ENCODE data around the gene TAL2.

Gene TAL2

DNA sequence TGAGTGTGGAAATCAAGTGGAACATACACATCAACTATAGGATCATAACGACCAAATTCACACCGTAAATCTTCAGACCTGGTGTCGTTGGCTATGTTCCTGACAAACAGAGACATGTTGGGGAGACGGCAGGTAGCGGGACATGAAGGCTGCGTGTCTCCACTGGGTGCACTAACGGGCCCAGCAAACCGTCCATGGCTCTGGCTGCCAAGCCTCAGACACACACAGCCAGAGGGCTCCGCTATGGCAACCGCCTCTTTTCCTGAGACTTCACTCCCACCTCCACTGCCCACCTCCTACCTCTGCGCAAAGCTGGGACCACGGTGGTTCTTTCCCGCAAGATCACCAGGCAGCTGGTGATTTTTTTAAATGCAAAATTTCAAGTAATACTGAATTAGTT, 48.4 kb downstream of the TAL2 start:
- no peak for DNase-seq
- no peaks in the 10 kb centered on the region for H3K36me3 ChIP-seq (replicated peaks)
- H3K4me3 ChIP-seq (ENCODE audit: low read depth, low read length): no peak overlapping the region
- in situ Hi-C loops (cut with HindIII; ENCODE audit: low pct_ligation_motif_present, low sequenced_read_pairs): no loop called here
- H3K27me3 ChIP-seq (replicated peaks): no peaks in the 10 kb centered on the region
- no peak overlapping the region for H3K27ac ChIP-seq
- TF ChIP-seq CTCF (IDR thresholded peaks at IDR 0.05; ENCODE audit: low read depth, low read length, missing control alignments): no peak

GRCh38 chr9:105711867-105712266, 49.6 kb downstream of the TAL2 start:
- Histone ChIP-seq H3K4me3 (ENCODE audit: low read depth, low read length) (no peak overlapping the region), H3K36me3 (replicated peaks) (no peaks in the 10 kb centered on the region), H3K27ac (no peak overlapping the region), H3K27me3 (replicated peaks) (no peaks in the 10 kb centered on the region)
- in situ Hi-C loops (cut with HindIII; ENCODE audit: low pct_ligation_motif_present, low sequenced_read_pairs): no loop called here
- DNase-seq: no peak
- no peak for TF ChIP-seq CTCF (IDR thresholded peaks at IDR 0.05; ENCODE audit: low read depth, low read length, missing control alignments)

DNA sequence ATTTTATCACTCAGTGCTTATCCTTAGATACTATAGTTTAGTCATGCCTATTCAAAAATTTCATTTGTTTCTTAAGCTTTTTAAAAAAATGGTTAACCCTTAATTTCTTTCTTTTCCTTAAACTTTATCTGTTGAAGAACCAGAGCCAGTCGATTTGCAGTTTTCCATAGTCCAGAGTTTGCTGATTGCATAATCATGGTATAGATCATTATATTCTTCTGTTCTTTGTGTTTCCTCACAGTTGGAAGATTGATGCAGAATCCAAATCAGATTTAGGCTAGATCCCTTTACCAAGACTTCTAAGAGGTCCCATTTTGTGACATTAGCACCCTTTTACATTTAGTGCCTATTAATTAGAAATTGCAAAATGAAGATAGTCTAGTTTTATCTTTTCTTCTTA, 50.0 kb downstream of the TAL2 start:
- no peak for TF ChIP-seq CTCF (IDR thresholded peaks at IDR 0.05; ENCODE audit: low read depth, low read length, missing control alignments)
- H3K36me3 ChIP-seq (replicated peaks): no peaks in the 10 kb centered on the region
- H3K27ac ChIP-seq: no peak overlapping the region
- no peaks in the 10 kb centered on the region for H3K27me3 ChIP-seq (replicated peaks)
- DNase-seq: no peak
- no peak overlapping the region for H3K4me3 ChIP-seq (ENCODE audit: low read depth, low read length)
- in situ Hi-C loops (cut with HindIII; ENCODE audit: low pct_ligation_motif_present, low sequenced_read_pairs): no loop called here

Measured in brain microvascular endothelial cell (primary cell).